ENCODE results near the gene NFIL3. TPM values are rescaled to one million over a fixed set of nuclear protein-coding genes. Genes with fewer than 3 reads are reported as not detected.
A peak's percentile ranks its signal among the peaks of the same experiment; 100 is the strongest.

Gene NFIL3
- total RNA-seq, 2 donors from 2014 or later = 13.7 to 23.5 TPM

GRCh38 chr9:91424403-91425176 is 958 bp upstream of the NFIL3 start:
- intact Hi-C loops (cut with DNase I, micrococcal nuclease) = loop anchor here in 1 of 2 donors (5.0 kb wide), 2 partner anchors 387 to 507 kb away; no protein-coding TSS in a partner anchor
- ATAC-seq (peak; percentile 53), DNase-seq (peak; percentile 81 to 88)

GRCh38 chr9:91422758-91423711 is 597 bp downstream of the NFIL3 start:
- peak; percentile 32 for ATAC-seq
- intact Hi-C loops (cut with DNase I, micrococcal nuclease) = no loop called here
- peak; percentile 68 to 71 for DNase-seq

- ATAC-seq (no peak), DNase-seq (peak in 1 of 2 donors; percentile 18)
- intact Hi-C loops (cut with DNase I, micrococcal nuclease) = no loop called here
Measured at GRCh38 chr9:91421971-91422757, 1.5 kb downstream of the NFIL3 start.

GRCh38 chr9:91421128-91421765 is 2.4 kb downstream of the NFIL3 start:
- intact Hi-C loops (cut with DNase I, micrococcal nuclease) = no loop called here
- ATAC-seq (no peak), DNase-seq (peak in 1 of 2 donors; percentile 58)

- ATAC-seq (no peak), DNase-seq (no peak)
- intact Hi-C loops (cut with DNase I, micrococcal nuclease) = no loop called here
Measured at GRCh38 chr9:91420501-91421127, 3.0 kb downstream of the NFIL3 start.

GRCh38 chr9:91419222-91420191 is 4.1 kb downstream of the NFIL3 start:
- DNase-seq (peak in 1 of 2 donors; percentile 52), ATAC-seq (peak; percentile 7)
- intact Hi-C loops (cut with DNase I, micrococcal nuclease) = loop anchor here in 1 of 2 donors (5.0 kb wide), 1 partner anchor 222 kb away; no protein-coding TSS in a partner anchor

GRCh38 chr9:91418215-91418610 is 5.4 kb downstream of the NFIL3 start:
- DNase-seq = no peak
- ATAC-seq = no peak
- intact Hi-C loops (cut with DNase I, micrococcal nuclease) = loop anchor here in 1 of 2 donors (5.0 kb wide), 1 partner anchor 221 kb away; no protein-coding TSS in a partner anchor

GRCh38 chr9:91417602-91418214 is 5.9 kb downstream of the NFIL3 start:
- intact Hi-C loops (cut with DNase I, micrococcal nuclease) = loop anchor here in 1 of 2 donors (5.0 kb wide), 1 partner anchor 220 kb away; no protein-coding TSS in a partner anchor
- DNase-seq = no peak
- no peak for ATAC-seq

- intact Hi-C loops (cut with DNase I, micrococcal nuclease) = loop anchor here in 1 of 2 donors (5.0 kb wide), 1 partner anchor 219 kb away; no protein-coding TSS in a partner anchor
- DNase-seq = no peak
- no peak for ATAC-seq
Measured at GRCh38 chr9:91416096-91416712, 7.4 kb downstream of the NFIL3 start.

- intact Hi-C loops (cut with DNase I, micrococcal nuclease) = loop anchor here in 1 of 2 donors (5.0 kb wide), 1 partner anchor 218 kb away; no protein-coding TSS in a partner anchor
- DNase-seq (no peak), ATAC-seq (no peak)
Measured at GRCh38 chr9:91415290-91415689, 8.3 kb downstream of the NFIL3 start.

- DNase-seq = no peak
- ATAC-seq = no peak
- intact Hi-C loops (cut with DNase I, micrococcal nuclease) = loop anchor here in 1 of 2 donors (5.0 kb wide), 1 partner anchor 51 kb away; the partner anchor contains the start of gene AUH
Measured at GRCh38 chr9:91412941-91413340, 10.7 kb downstream of the NFIL3 start.

GRCh38 chr9:91411096-91411771 is 12.4 kb downstream of the NFIL3 start:
- ATAC-seq = no peak
- intact Hi-C loops (cut with DNase I, micrococcal nuclease) = loop anchor here in 1 of 2 donors (5.0 kb wide), 1 partner anchor 49 kb away; the partner anchor contains the start of gene AUH
- DNase-seq = no peak

- ATAC-seq = no peak
- intact Hi-C loops (cut with DNase I, micrococcal nuclease) = loop anchor here in 1 of 2 donors (5.0 kb wide), 1 partner anchor 48 kb away; the partner anchor contains the start of gene AUH
- DNase-seq = no peak
Measured at GRCh38 chr9:91410161-91410560, 13.5 kb downstream of the NFIL3 start.

- intact Hi-C loops (cut with DNase I, micrococcal nuclease) = no loop called here
- DNase-seq (no peak), ATAC-seq (no peak)
Measured at GRCh38 chr9:91408475-91408874, 15.2 kb downstream of the NFIL3 start.
